Measurements from ENCODE around the gene AIG1. TPM values are rescaled to one million over a fixed set of nuclear protein-coding genes. Genes with fewer than 3 reads are reported as not detected.

The AIG1 gene
- total and polyA plus RNA-seq, 2 of the 13 experiments (the other 11 are each of a cell fraction or from before 2014, with no cell fraction given) = 115 to 197 TPM

GRCh38 chr6:143198312-143198711, 137.6 kb downstream of the AIG1 start (continued):
- TF ChIP-seq ZBED4 (CRISPR knock-in tag; IDR thresholded peaks at IDR 0.05; ENCODE audit: borderline replicate concordance) = no peak

- no peaks in the 10 kb centered on the region for H3K27me3 ChIP-seq (ENCODE audit: control insufficient read depth in 1 of 2, insufficient read depth in 2 of 2, low read length in 2 of 2)
- no peak overlapping the region for H3K4me3 ChIP-seq (replicated peaks in 1 of 3; ENCODE audit: insufficient read depth in 1 of 3, low read depth in 2 of 3, low read length in 3 of 3)
- no peak overlapping the region for H3K27ac ChIP-seq (ENCODE audit: extremely low read length, insufficient read depth, low read length)
- H3K79me2 ChIP-seq (ENCODE audit: insufficient read depth, low read length) = no peaks in the 10 kb centered on the region
- in situ Hi-C loops (cut with HindIII; ENCODE audit: extremely low pct_ligation_motif_present, low pct_unique_long_range_greater_than_20kb) = no loop called here
- H3K9me3 ChIP-seq (ENCODE audit: low read length) = peaks cover 8% of the 10 kb centered on the region
- DNase-seq (ENCODE audit: low spot score) (no peak), FAIRE-seq (no peak), ATAC-seq (no peak)
- peaks cover 0 to 3% of the 10 kb centered on the region in 2 experiments; a peak in 1 of 5 replicates for H3K36me3 ChIP-seq (replicated peaks in 1 of 2; ENCODE audit: control insufficient read depth in 1 of 2, insufficient read depth in 2 of 2, low read length in 2 of 2)
- ChIA-PET CTCF (ENCODE audit: low intra/inter-chr PET ratio, low total read pairs) (no interaction called here), POLR2A (no interaction called here)
- no peak overlapping the region for H2AFZ ChIP-seq (ENCODE audit: low read length)
- no peaks in the 10 kb centered on the region for H4K20me1 ChIP-seq (ENCODE audit: insufficient read depth, low read length)
- WGBS (ENCODE audit: low lambda C conversion rate) = 96% methylated on average over 1 of the region's 1 CpG
- intact Hi-C loops (cut with micrococcal nuclease; ENCODE audit: unreplicated experiment) = no loop called here
- no peak overlapping the region for H3K4me2 ChIP-seq (ENCODE audit: low read depth, low read length)
- no TSS peak for BruUV-seq (replicated peaks)
- no peak overlapping the region for H3K9ac ChIP-seq (ENCODE audit: insufficient read depth, low read depth, low read length)
- peaks cover 7% of the 10 kb centered on the region; the same call in 1 of the 2 replicates for H3K4me1 ChIP-seq (ENCODE audit: insufficient read depth, low read length)
- no peak for TF ChIP-seq ZSCAN12 (CRISPR knock-in tag; IDR thresholded peaks at IDR 0.05)
- TF ChIP-seq ZKSCAN5 (CRISPR knock-in tag; IDR thresholded peaks at IDR 0.05) = no peak
- no peak for TF ChIP-seq PHF5A (CRISPR knock-in tag; IDR thresholded peaks at IDR 0.05; ENCODE audit: low read depth, unreplicated experiment)
- TF ChIP-seq YY1 (IDR thresholded peaks at IDR 0.05; ENCODE audit: insufficient read depth, insufficient replicate concordance, low read depth, low read length) = no peak
- TF ChIP-seq RBAK (CRISPR knock-in tag; IDR thresholded peaks at IDR 0.05) = no peak
- no peak for TF ChIP-seq CHCHD3 (CRISPR knock-in tag; IDR thresholded peaks at IDR 0.05)
- no peak for TF ChIP-seq NFATC3 (CRISPR knock-in tag; IDR thresholded peaks at IDR 0.05)
- TF ChIP-seq ZNF335 (CRISPR knock-in tag; IDR thresholded peaks at IDR 0.05) = no peak
- no peak for TF ChIP-seq ZNF512 (CRISPR knock-in tag; IDR thresholded peaks at IDR 0.05)
- TF ChIP-seq MED8 (CRISPR knock-in tag; IDR thresholded peaks at IDR 0.05; ENCODE audit: insufficient replicate concordance) = no peak
- TF ChIP-seq KLF6 (CRISPR knock-in tag; IDR thresholded peaks at IDR 0.05) = no peak
- no peak for TF ChIP-seq ZNF660 (CRISPR knock-in tag; IDR thresholded peaks at IDR 0.05; ENCODE audit: borderline replicate concordance, low read depth)
These were observed 138.6 kb downstream of the AIG1 start for GRCh38 chr6:143199291-143199690.

Measured in HepG2 (cell line).